Retina (tissue), 1 donor: ENCODE results near the gene FANCL.
"Not testable (repeated sequence)": the region's sequence is repeated elsewhere in the genome, so short reads cannot be mapped to it uniquely, and the experiment has no call there.

Experiments used
- DNase-seq: peaks from one replicate; pipeline ENCODE4 v3.0.0-alpha.2; 2016

Gene FANCL

DNA sequence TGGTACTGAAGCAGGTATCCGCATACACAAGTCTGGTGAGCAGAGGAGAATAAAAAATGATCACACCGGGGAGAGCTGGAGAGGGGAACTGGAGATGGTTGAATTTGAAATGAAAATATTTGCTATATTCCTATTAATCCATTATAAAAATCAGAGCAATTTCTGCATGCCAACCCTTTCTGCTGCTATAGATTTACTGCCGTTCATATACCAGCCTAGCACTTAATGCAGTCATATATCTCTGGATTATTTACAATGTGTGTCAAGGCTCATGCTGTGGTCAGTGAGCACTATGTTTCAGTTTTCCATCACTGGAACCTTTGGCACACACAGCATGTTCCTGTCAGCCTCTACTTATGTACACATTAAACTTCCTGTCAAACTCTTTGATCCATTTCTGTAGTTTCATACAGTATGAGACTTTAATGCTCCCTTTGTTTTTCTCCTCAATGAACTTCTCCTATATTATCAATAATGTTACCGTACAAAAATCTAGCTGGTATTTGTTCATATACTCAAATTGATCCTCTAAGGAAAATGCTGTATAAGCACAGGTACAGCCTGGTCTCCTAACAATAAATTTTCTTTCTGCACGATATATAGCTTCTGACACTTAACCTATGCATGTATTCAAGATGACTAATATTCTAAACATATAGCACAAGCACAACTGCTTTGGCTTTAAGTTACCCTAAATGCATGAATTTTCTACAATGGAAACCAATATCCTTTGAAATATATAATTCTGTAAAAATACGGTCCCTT lies 36.7 kb downstream of the FANCL start:
- DNase-seq, result no peak

- DNase-seq, result no peak
Observed at GRCh38 chr2:58203018-58203417, 38.1 kb downstream of the FANCL start.

DNA sequence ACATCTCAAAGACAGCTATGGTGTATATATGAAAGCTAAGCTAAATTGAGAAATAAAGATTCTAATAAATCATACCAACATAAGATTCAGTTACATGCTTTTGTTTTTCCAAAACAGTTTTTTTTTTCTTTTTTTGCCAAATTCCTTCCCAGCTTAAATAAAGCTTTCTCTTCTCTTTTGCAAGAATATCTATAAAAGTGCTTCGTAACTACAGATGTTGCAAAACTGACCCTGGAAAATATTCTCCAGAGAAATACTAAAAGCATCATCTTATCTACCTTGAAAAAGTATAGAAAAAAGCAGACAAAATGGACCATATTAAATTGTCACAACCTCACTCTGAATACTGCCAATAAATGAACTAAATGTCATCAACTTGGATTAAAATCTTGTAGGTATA lies 38.7 kb downstream of the FANCL start:
- no peak for DNase-seq

GRCh38 chr2:58197894-58198293 lies 43.2 kb downstream of the FANCL start:
- DNase-seq, result no peak

DNA sequence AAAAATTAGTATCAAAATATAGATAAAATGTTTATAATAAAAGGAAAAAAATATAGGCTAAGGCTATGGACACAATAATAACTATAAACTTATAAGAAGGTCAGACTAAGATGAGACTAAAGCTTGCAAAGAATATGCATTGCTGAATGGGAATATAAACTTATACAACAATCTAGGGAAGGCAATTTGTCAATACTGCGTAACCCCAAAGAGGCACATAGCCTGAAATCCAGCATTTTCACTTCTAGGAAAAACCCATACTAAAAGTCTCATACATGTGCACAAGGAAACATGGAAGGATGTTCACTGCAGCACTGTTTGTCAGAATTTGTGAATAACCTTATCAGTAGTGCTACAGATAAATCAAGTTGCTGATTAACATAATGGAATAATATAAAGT lies 45.5 kb downstream of the FANCL start:
- no peak for DNase-seq

DNA sequence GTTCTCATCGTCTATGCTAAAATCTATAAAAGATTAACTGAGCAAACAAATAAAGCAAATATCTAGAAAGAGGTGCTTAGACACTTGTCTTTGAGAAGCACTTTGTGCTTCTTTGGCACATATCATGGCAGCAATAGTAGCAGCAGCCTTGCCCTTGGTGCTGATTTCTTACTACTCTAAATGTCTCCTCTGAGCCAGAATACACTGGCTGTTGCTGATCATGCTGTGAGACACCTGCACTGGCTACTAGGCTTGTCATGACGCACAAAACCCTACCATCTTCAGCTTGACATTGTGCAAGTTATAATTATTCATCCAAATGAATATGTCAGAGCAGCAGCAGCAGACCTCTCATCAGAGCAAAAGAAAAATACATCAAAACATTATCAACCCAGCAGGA lies 46.7 kb downstream of the FANCL start:
- no peak for DNase-seq

GRCh38 chr2:58187022-58187421 lies 54.1 kb downstream of the FANCL start:
- not testable (repeated sequence) for DNase-seq

GRCh38 chr2:58186501-58186900 lies 54.6 kb downstream of the FANCL start:
- no peak for DNase-seq

- no peak for DNase-seq
Observed at GRCh38 chr2:58182527-58182926, 58.6 kb downstream of the FANCL start.

GRCh38 chr2:58180635-58181034 lies 60.5 kb downstream of the FANCL start:
- DNase-seq, result no peak

DNA sequence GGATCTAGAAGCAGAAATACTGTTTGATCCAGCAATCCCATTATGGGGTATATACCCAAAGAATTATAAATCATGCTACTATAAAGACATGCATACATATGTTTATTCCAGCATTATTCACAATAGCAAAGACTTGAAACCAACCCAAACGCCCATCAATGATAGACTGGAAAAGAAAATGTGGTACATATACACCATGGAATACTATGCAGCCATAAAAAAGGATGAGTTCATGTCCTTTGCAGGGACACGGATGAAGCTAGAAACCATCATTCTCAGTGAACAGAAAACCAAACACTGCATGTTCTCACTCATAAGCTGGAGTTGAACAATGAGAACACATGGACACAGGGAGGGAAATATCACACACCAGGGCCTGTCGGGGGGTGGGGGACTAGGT lies 61.0 kb downstream of the FANCL start:
- DNase-seq, result not testable (repeated sequence)

DNA sequence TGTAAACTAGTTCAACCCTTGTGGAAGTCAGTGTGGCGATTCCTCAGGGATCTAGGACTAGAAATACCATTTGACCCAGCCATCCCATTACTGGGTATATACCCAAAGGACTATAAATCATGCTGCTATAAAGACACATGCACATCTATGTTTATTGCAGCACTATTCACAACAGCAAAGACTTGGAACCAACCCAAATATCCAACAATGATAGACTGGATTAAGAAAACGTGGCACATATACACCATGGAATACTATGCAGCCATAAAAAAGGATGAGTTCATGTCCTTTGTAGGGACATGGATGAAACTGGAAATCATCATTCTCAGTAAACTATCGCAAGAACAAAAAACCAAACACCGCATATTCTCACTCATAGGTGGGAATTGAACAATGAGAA lies 63.9 kb downstream of the FANCL start:
- not testable (repeated sequence) for DNase-seq

GRCh38 chr2:58171831-58172230 lies 69.3 kb downstream of the FANCL start:
- DNase-seq, result not testable (repeated sequence)

GRCh38 chr2:58170334-58170933 lies 70.7 kb downstream of the FANCL start:
- DNase-seq, result not testable (repeated sequence)

DNA sequence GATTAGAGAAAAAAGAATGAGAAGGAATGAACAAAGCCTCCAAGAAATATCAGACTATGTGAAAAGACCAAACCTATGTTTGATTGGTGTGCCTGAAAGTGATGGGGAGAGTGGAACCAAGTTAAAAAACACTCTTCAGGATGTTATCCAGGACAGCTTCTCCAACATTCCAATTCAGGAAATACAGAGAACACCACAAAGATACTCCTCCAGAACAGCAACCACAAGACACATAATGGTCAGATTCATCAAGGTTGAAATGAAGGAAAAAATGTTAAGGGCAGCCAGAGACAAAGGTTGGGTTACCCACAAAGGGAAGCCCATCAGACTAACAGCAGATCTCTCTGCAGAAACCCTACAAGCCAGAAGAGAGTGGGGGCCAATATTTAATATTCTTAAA lies 71.3 kb downstream of the FANCL start:
- not testable (repeated sequence) for DNase-seq

- DNase-seq, result not testable (repeated sequence)
Observed at GRCh38 chr2:58168130-58168529, 73.0 kb downstream of the FANCL start.

DNA sequence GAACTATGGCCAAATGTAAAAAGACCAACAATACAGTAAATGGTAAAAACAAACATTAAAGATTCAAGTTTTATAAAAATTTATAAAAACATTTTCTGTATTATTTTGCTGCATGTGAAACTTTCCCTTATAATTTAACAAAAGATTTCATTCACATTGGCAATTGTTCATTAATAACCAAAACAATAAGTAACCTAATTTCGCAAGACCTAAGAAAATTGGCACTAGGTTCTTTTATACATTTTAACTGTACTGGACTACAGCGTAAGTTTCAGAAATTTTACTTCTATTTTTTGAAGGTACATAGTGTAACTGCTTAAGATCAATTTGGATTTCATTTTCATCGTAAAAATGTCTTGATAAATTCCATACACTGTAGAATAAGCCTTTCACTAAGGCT lies 77.2 kb downstream of the FANCL start:
- no peak for DNase-seq

DNA sequence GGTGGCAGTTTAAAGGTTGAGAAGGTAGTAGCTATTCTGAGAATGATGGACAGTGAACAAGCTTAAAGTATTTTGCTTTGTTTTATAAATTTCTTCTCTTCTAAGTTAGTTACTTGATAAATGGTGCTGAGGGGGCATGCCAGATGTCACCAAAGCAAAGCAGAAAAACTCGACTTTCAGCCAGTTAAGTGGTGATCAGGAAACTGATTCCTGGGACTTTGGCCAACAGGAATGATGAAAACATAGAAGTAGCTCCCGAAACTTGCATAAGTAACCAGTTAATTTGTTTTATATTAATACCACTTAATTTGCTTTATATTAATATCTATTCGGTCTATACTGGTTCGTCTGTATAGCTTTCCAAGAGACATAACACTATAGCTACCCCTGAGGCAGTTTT lies 82.6 kb downstream of the FANCL start:
- no peak for DNase-seq

- DNase-seq, result no peak
Observed at GRCh38 chr2:58157754-58158153, 83.4 kb downstream of the FANCL start.

- DNase-seq, result no peak
Observed at GRCh38 chr2:58156780-58157179, 84.3 kb downstream of the FANCL start.

GRCh38 chr2:58155160-58155778 lies 85.9 kb downstream of the FANCL start:
- DNase-seq, result no peak

GRCh38 chr2:58146707-58147106 lies 94.4 kb downstream of the FANCL start:
- no peak for DNase-seq

DNA sequence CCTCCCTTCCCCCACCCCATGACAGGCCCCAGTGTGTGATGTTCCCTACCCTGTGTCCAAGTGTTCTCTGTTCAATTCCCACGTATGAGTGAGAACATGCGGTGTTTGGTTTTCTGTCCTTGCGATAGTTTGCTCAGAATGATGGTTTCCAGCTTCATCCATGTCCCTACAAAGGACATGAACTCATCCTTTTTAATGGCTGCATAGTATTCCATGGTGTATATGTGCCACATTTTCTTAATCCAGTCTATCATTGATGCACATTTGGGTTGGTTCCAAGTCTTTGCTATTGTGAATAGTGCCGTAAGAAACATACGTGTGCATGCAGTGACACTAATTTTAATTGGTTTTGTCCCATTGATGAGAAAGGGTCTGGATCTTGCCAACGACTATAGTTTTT lies 95.4 kb downstream of the FANCL start:
- DNase-seq, result not testable (repeated sequence)

DNA sequence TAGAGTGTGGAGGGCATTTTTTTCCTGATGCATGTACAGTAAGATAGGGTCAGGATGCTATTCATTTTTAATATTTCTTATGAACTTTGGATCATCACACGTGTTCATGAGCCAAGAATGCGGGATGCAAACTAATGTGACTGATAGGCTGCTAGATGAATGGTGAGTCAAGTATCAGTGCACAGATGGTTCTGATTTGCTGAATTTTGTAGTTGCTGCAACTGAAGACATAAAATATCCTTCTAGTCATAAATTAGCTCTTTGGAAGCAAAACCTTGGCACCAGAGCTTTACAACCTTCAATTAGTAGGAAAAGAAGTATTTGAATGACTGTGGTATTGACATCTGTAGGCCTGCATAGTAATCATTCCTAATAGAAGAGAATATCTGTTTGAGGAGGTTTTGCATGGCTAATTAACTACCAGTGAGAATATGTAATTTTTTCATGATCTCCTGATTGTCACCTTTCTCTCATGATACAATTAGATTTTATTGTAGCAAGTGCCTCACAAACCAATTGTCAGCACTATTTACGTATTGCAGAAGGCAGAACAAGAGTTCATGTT lies 100.5 kb downstream of the FANCL start:
- no peak for DNase-seq
